CD4-positive, alpha-beta T cell (primary cell): ENCODE measurements around the gene SCAF11. TPM values are rescaled to one million over a fixed set of nuclear protein-coding genes. Genes with fewer than 3 reads are reported as not detected.
A peak's percentile ranks its signal among the peaks of the same experiment; 100 is the strongest.
"Not testable (repeated sequence)": the region's sequence is repeated elsewhere in the genome, so short reads cannot be mapped to it uniquely, and the experiment has no call there.

Experiments used
- ATAC-seq: fragments of 200-7000 bp; cut with Tn5 transposase; one replicate; pipeline ENCODE4 v1.10.0; 2022; ENCODE audit warnings: mild to moderate bottlenecking; ENCODE audit not compliant: poor library complexity
- CTCF ChIA-PET: fragments of 350-600 bp; sonication (Branson Sonifier 250); formaldehyde crosslinking; loops from one replicate; lab custom pipeline; 2021; ENCODE audit warnings: antibody characterized with exemption, inconsistent platforms; lab: Charles Lee
- POLR2A ChIA-PET: fragments of 350-600 bp; sonication (Branson Sonifier 250); formaldehyde crosslinking; loops from one replicate; lab custom pipeline; 2021; ENCODE audit warnings: antibody characterized with exemption, inconsistent platforms; lab: Charles Lee
- DNase-seq, 14 experiments: peaks; one replicate each; pipeline ENCODE4 v3.0.0-alpha.2; 2013 to 2020; ENCODE audit warnings: mixed read lengths in 2 of 14
- H3K27ac ChIP-seq, 2 donors: one replicate each; pipeline versions ENCODE4 v1.5.1 to v1.7.0; 2013; ENCODE audit warnings: low read length in 2 of 2, low read depth in 1 of 2, mild to moderate bottlenecking in 1 of 2
- H3K27me3 ChIP-seq, 2 experiments: 1 replicate in 1 of 2; 2 replicates in 1 of 2; pipeline versions ENCODE4 v1.6.1 to v1.7.0; 2013; ENCODE audit warnings: low read length in 2 of 2, control low read depth in 1 of 2, mild to moderate bottlenecking in 1 of 2, moderate library complexity in 1 of 2; ENCODE audit not compliant: insufficient read depth in 2 of 2, control insufficient read depth in 1 of 2
- H3K36me3 ChIP-seq: one replicate; pipeline ENCODE4 v1.6.1; 2013; ENCODE audit warnings: low read length, control low read depth; ENCODE audit not compliant: insufficient read depth
- H3K4me1 ChIP-seq: one replicate; pipeline ENCODE4 v1.6.1; 2013; ENCODE audit warnings: low read length, control low read depth; ENCODE audit not compliant: insufficient read depth
- H3K4me3 ChIP-seq: one replicate; pipeline ENCODE4 v1.5.1; 2013; ENCODE audit warnings: mild to moderate bottlenecking, low read length, moderate library complexity
- H3K9me3 ChIP-seq, 2 experiments: 1 replicate in 1 of 2; 2 replicates in 1 of 2; pipeline versions ENCODE4 v1.6.1 to v1.7.0; 2013; ENCODE audit warnings: low read length in 2 of 2, mild to moderate bottlenecking in 2 of 2, control low read depth in 1 of 2, moderate library complexity in 1 of 2; ENCODE audit not compliant: control insufficient read depth in 1 of 2, insufficient read depth in 1 of 2
- H3K27ac Mint-ChIP-seq: one replicate; pipeline ENCODE4 v1.8.0; 2020; ENCODE audit warnings: mixed read lengths
- H3K27me3 Mint-ChIP-seq: one replicate; pipeline ENCODE4 v1.8.0; 2021; ENCODE audit warnings: mixed read lengths
- H3K36me3 Mint-ChIP-seq: one replicate; pipeline ENCODE4 v1.8.0; 2021; ENCODE audit warnings: low read depth, mixed read lengths
- H3K4me1 Mint-ChIP-seq: one replicate; pipeline ENCODE4 v1.8.0; 2021; ENCODE audit warnings: low read depth, mixed read lengths
- H3K4me3 Mint-ChIP-seq: one replicate; pipeline ENCODE4 v1.8.0; 2020; ENCODE audit warnings: mild to moderate bottlenecking, mixed read lengths
- H3K9me3 Mint-ChIP-seq: one replicate; pipeline ENCODE4 v1.8.0; 2020; ENCODE audit warnings: mixed read lengths
- intact Hi-C, 2 experiments: fragments of 100-400 bp; cut with DNase I in 1 of 2; cut with micrococcal nuclease in 1 of 2; formaldehyde crosslinking; loops; one replicate each; pipeline versions ENCODE4 v1.15.1 to v1.9.0; 2023 to 2025; cut with DNase I, micrococcal nuclease
- total RNA-seq, 174 experiments: library from RNA in 2 of 174; stranded (reverse) in 2 of 174; gene quantifications; one replicate each; pipeline ENCODE4 v1.2.3 and lab custom pipeline; 2021 to 2026
- TF ChIP-seq, protein P1 (sequence below): fragments of 200-600 bp; IDR thresholded peaks from one replicate; pipeline ENCODE4 v1.8.0; 2022; ENCODE audit warnings: antibody characterized with exemption, mild to moderate bottlenecking

SCAF11 gene
- total RNA-seq, 2 experiments from 2014 or later, result 205 to 213 TPM

DNA sequence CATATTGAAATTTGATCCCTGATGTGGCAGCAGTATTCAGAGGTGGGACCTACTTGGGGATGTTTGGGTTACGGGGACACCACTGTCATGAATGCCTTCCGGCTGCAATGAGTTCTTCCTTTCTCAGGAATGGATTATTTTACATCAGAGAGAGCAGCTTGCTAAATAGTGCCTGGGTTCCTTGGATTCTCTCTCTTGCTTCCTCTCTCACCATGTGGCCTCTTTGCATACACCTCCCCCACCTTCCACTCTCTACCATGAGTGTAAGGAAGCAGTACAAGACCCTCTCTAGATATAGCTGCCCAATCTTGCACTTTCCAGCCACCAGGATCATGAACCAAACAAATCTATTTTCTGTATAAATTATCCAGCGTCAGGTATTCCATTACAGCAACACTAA is 15.4 kb upstream of the SCAF11 start:
- Mint-ChIP-seq H3K27ac (no peak overlapping the region), H3K27me3 (no peaks in the 10 kb centered on the region), H3K36me3 (no peaks in the 10 kb centered on the region), H3K4me3 (no peak overlapping the region), H3K9me3 (no peaks in the 10 kb centered on the region), H3K4me1 (no peaks in the 10 kb centered on the region)
- Histone ChIP-seq H3K27me3 (no peaks in the 10 kb centered on the region), H3K36me3 (no peaks in the 10 kb centered on the region), H3K4me3 (no peak overlapping the region), H3K4me1 (no peaks in the 10 kb centered on the region), H3K27ac (no peak overlapping the region), H3K9me3 (no peaks in the 10 kb centered on the region)
- TF ChIP-seq, protein P1, sequence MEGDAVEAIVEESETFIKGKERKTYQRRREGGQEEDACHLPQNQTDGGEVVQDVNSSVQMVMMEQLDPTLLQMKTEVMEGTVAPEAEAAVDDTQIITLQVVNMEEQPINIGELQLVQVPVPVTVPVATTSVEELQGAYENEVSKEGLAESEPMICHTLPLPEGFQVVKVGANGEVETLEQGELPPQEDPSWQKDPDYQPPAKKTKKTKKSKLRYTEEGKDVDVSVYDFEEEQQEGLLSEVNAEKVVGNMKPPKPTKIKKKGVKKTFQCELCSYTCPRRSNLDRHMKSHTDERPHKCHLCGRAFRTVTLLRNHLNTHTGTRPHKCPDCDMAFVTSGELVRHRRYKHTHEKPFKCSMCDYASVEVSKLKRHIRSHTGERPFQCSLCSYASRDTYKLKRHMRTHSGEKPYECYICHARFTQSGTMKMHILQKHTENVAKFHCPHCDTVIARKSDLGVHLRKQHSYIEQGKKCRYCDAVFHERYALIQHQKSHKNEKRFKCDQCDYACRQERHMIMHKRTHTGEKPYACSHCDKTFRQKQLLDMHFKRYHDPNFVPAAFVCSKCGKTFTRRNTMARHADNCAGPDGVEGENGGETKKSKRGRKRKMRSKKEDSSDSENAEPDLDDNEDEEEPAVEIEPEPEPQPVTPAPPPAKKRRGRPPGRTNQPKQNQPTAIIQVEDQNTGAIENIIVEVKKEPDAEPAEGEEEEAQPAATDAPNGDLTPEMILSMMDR, result no peak
- CTCF ChIA-PET, result interaction anchor here (0.8 to 1.5 kb wide), 2 partner anchors 11 to 15 kb away, joined by 3 read pairs; no protein-coding TSS in a partner anchor
- intact Hi-C loops, result loop anchor here in 1 of 2 experiments (5.0 to 10.0 kb wide), 2 partner anchors 241 to 464 kb away; no protein-coding TSS in a partner anchor
- no peak for DNase-seq
- no peak for ATAC-seq
- POLR2A ChIA-PET, result interaction anchor here (0.9 kb wide), 1 partner anchor 16 kb away, joined by 3 read pairs; the partner anchor contains the start of gene SCAF11

DNA sequence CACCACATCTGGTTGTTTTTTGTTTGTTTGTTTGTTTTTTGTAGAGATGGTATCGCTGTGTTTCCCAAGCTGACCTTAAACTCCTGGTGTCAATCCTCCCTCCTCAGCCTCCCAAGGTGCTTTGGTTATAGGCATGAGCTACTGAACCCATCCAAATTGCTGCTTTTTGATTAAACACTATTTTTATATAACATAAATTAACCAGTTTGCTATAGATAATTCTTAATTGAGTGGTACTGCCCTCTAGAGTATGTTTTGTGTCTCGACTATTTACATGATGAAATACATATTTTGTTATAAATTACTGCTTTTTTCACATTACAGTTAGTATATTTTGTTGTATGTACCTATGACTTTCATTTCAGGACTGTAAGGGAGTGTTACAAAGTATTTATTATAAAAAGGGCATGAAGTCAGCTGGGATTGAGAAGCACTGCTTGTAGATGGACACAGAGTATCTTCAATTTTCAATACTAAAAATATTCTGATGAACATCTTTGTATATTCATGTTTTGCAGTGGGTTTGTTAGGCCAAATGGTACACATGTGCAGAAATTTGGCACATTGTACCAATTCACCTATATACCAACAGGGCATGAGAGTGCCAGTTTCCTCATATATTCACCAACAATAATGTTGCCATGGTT is 14.9 kb upstream of the SCAF11 start:
- H3K36me3 Mint-ChIP-seq, result no peaks in the 10 kb centered on the region
- H3K27ac Mint-ChIP-seq, result no peak overlapping the region
- Histone ChIP-seq H3K27ac (no peak overlapping the region), H3K27me3 (no peaks in the 10 kb centered on the region), H3K9me3 (peaks cover 0 to under 1% of the 10 kb centered on the region in 2 experiments), H3K4me3 (no peak overlapping the region), H3K36me3 (no peaks in the 10 kb centered on the region), H3K4me1 (no peaks in the 10 kb centered on the region)
- no peak for ATAC-seq
- TF ChIP-seq, protein P1, result peak; percentile 45
- no peaks in the 10 kb centered on the region for H3K4me1 Mint-ChIP-seq
- H3K27me3 Mint-ChIP-seq, result no peaks in the 10 kb centered on the region
- ChIA-PET CTCF (interaction anchor here (0.6 to 1.5 kb wide), 4 partner anchors 11 to 14 kb away, joined by 3 read pairs; no protein-coding TSS in a partner anchor), POLR2A (interaction anchor here (0.8 kb wide), 1 partner anchor 15 kb away, joined by 3 read pairs; the partner anchor contains the start of gene SCAF11)
- intact Hi-C loops, result loop anchor here in 1 of 2 experiments (5.0 to 10.0 kb wide), 2 partner anchors 240 to 463 kb away; no protein-coding TSS in a partner anchor
- H3K4me3 Mint-ChIP-seq, result no peak overlapping the region
- H3K9me3 Mint-ChIP-seq, result no peaks in the 10 kb centered on the region
- peak in 3 of 14 experiments; percentile 36 to 40 (median 38) for DNase-seq

DNA sequence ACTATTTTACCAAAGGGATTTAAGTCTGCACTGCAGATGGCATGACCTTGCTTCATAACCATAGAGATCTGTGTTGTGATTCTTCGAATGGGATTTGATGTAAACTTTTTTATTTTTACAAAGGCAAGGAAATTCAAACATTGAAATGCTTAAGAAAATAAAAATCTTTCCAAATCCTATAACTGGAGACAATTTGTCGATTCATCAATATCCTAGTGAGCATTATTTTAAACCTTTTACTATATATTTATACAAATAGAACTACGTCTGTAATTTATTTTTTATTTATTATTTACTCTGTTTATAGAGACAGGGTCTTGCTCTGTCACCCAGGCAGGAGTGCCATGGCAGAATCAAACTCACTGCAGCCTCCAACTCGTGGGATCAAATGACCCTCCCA is 14.3 kb upstream of the SCAF11 start:
- ChIA-PET CTCF (interaction anchor here (0.6 to 1.5 kb wide), 3 partner anchors 10 to 14 kb away, joined by 3 read pairs; no protein-coding TSS in a partner anchor), POLR2A (interaction anchor here (0.8 kb wide), 1 partner anchor 15 kb away, joined by 3 read pairs; the partner anchor contains the start of gene SCAF11)
- Mint-ChIP-seq H3K36me3 (no peaks in the 10 kb centered on the region), H3K4me1 (no peaks in the 10 kb centered on the region), H3K27ac (no peak overlapping the region), H3K9me3 (no peaks in the 10 kb centered on the region), H3K4me3 (no peak overlapping the region), H3K27me3 (no peaks in the 10 kb centered on the region)
- DNase-seq, result no peak
- Histone ChIP-seq H3K27me3 (no peaks in the 10 kb centered on the region), H3K36me3 (no peaks in the 10 kb centered on the region), H3K27ac (no peak overlapping the region), H3K4me3 (no peak overlapping the region), H3K9me3 (peaks cover 0 to 3% of the 10 kb centered on the region in 2 experiments), H3K4me1 (no peaks in the 10 kb centered on the region)
- ATAC-seq, result no peak
- TF ChIP-seq, protein P1, result no peak
- intact Hi-C loops, result loop anchor here in 1 of 2 experiments (5.0 to 10.0 kb wide), 2 partner anchors 240 to 462 kb away; no protein-coding TSS in a partner anchor

DNA sequence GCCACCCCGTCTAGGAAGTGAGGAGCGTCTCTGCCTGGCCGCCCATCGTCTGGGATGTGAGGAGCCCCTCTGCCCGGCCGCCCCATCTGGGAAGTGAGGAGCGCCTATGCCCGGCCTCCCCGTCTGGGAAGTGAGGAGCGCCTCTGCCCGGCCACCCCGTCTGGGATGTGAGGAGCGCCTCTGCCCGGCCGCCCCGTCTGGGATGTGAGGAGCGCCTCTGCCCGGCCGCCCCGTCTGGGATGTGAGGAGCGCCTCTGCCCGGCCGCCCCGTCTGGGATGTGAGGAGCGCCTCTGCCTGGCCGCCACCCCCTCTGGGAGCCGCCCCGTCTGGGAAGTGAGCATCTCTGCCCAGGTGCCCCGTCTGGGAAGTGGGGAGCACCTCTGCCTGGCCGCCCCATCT is 9.7 kb upstream of the SCAF11 start:
- ATAC-seq, POLR2A ChIA-PET, H3K27ac Mint-ChIP-seq, DNase-seq, H3K4me1 Mint-ChIP-seq, H3K27me3 Mint-ChIP-seq, CTCF ChIA-PET, H3K4me1 ChIP-seq, H3K4me3 Mint-ChIP-seq, H3K36me3 ChIP-seq, H3K36me3 Mint-ChIP-seq, H3K27ac ChIP-seq, H3K27me3 ChIP-seq, H3K9me3 ChIP-seq, H3K4me3 ChIP-seq, H3K9me3 Mint-ChIP-seq: not testable (repeated sequence)
- intact Hi-C loops, result loop anchor here in 1 of 2 experiments (10.0 kb wide), 1 partner anchor 235 kb away; no protein-coding TSS in a partner anchor
